Epithelial cell of esophagus (primary cell): ENCODE results near the gene RHOBTB3.
A peak's percentile ranks its signal among the peaks of the same experiment; 100 is the strongest.

Experiments used
- DNase-seq: peaks from one replicate; pipeline ENCODE4 v3.0.0; 2010; ENCODE audit warnings: low read depth
- H3K4me3 ChIP-seq: 2 replicates; pipeline ENCODE4 v1.5.1; 2011; ENCODE audit warnings: mild to moderate bottlenecking, low read length, control low read depth
- CTCF ChIP-seq: IDR thresholded peaks from 2 replicates; pipeline ENCODE4 v1.5.1; 2011; ENCODE audit warnings: low read depth, mild to moderate bottlenecking, low read length, control low read depth, inconsistent platforms; ENCODE audit not compliant: insufficient read depth; ENCODE audit errors: missing control alignments

RHOBTB3 gene

DNA sequence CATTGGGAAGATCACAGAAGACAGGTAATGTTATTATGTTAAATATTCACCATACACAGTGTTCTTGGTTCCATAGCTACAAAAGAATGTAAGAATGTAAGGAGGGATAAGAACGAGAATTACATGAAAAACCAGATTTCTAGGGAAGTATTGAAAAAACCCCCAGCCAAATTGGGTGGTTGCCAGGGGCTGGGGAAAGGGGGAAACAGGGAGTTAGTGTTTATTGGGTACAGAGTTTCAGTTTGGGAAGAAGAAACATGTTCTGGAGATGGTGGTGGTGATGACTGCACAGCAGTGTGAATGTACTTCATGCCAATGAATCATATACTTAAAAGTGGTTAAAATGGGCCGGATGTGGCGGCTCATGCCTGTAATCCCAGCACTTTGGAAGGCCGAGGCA is 51.0 kb downstream of the RHOBTB3 start:
- H3K4me3 ChIP-seq = no peak overlapping the region
- peak; percentile 8 for DNase-seq
- no peak for TF ChIP-seq CTCF

DNA sequence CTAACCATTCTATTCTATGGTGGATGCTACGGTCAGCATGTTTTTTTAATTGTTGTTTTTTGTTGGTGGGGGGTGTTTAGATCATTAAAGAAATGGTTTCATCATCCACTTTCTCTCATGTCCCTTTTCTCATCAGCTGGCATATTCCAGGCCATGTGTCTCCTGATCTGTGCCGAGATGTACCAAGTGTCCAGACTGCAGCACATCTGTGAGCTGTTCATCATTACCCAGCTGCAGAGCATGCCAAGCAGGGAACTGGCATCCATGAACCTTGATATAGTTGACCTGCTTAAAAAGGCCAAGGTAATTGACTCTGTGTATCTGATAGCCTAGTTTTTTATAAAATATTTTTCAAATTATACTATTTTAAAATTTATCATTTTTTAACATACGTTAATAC is 52.5 kb downstream of the RHOBTB3 start:
- TF ChIP-seq CTCF = no peak
- no peak overlapping the region for H3K4me3 ChIP-seq
- DNase-seq = no peak

GRCh38 chr5:95784514-95785302 is 53.6 kb downstream of the RHOBTB3 start:
- TF ChIP-seq CTCF = no peak
- no peak overlapping the region for H3K4me3 ChIP-seq
- no peak for DNase-seq

GRCh38 chr5:95786821-95787418 is 55.8 kb downstream of the RHOBTB3 start:
- no peak for TF ChIP-seq CTCF
- DNase-seq = no peak
- H3K4me3 ChIP-seq = no peak overlapping the region

GRCh38 chr5:95788493-95788892 is 57.4 kb downstream of the RHOBTB3 start:
- no peak overlapping the region for H3K4me3 ChIP-seq
- DNase-seq = no peak
- no peak for TF ChIP-seq CTCF

GRCh38 chr5:95791751-95792150 is 60.6 kb downstream of the RHOBTB3 start:
- H3K4me3 ChIP-seq = no peak overlapping the region
- peak; percentile 12 for DNase-seq
- TF ChIP-seq CTCF = no peak
